GM12864 (cell line): ENCODE measurements around the gene FREM1.

Experiments
- DNase-seq: peaks from one replicate; pipeline ENCODE4 v3.0.0-alpha.2; 2011; ENCODE audit warnings: low read depth
- H3K4me3 ChIP-seq: 2 replicates; pipeline ENCODE4 v1.5.1; 2011; ENCODE audit warnings: mild to moderate bottlenecking, low read depth, low read length, control low read depth
- CTCF ChIP-seq: IDR thresholded peaks from 2 replicates; pipeline ENCODE4 v1.5.1; 2011; ENCODE audit warnings: low read depth, mild to moderate bottlenecking, moderate library complexity, low read length, control low read depth, inconsistent platforms; ENCODE audit errors: missing control alignments

FREM1 gene

GRCh38 chr9:14843163-14843562 lies 67.1 kb downstream of the FREM1 start:
- no peak overlapping the region for H3K4me3 ChIP-seq

GRCh38 chr9:14842269-14842668 lies 68.0 kb downstream of the FREM1 start:
- H3K4me3 ChIP-seq, result no peak overlapping the region
- no peak for DNase-seq
- no peak for TF ChIP-seq CTCF

More at GRCh38 chr9:14843163-14843562, 67.1 kb downstream of the FREM1 start:
- TF ChIP-seq CTCF, result no peak
- no peak for DNase-seq

- no peak for DNase-seq
- no peak overlapping the region for H3K4me3 ChIP-seq
- no peak for TF ChIP-seq CTCF
Measured at GRCh38 chr9:14838701-14839100, 71.5 kb downstream of the FREM1 start.

GRCh38 chr9:14836885-14837284 lies 73.3 kb downstream of the FREM1 start:
- DNase-seq, result no peak
- TF ChIP-seq CTCF, result no peak

GRCh38 chr9:14831661-14832060 lies 78.6 kb downstream of the FREM1 start:
- H3K4me3 ChIP-seq, result no peak overlapping the region
- no peak for TF ChIP-seq CTCF
- no peak for DNase-seq

More at GRCh38 chr9:14836885-14837284, 73.3 kb downstream of the FREM1 start:
- no peak overlapping the region for H3K4me3 ChIP-seq

GRCh38 chr9:14831074-14831473 lies 79.2 kb downstream of the FREM1 start:
- no peak overlapping the region for H3K4me3 ChIP-seq
- DNase-seq, result no peak
- no peak for TF ChIP-seq CTCF

- no peak for TF ChIP-seq CTCF
- no peak overlapping the region for H3K4me3 ChIP-seq
- no peak for DNase-seq
Measured at GRCh38 chr9:14830057-14830456, 80.2 kb downstream of the FREM1 start.
